ENCODE results near the gene HDAC4.

Gene HDAC4

DNA sequence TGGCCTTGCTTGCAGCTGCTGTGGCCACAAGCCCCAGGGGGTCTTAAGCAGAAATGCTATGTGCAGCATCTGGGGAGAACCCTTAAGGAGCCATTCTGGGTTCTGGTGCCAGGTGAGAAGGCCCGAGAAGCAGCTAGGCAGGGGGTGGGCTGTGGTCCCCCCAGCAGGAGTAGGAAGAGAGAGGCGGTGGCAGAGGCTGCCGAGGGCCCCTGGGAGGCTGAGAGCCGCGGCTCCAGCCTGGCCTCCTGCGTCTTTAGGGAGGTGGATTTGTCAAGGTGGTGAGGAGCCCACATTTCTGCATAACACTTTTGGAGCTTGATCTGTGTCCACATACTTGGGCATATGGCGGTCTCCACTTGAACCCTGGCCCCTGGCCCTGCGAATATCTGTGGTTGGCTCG, 356.5 kb downstream of the HDAC4 start:
- TF ChIP-seq, protein P1, sequence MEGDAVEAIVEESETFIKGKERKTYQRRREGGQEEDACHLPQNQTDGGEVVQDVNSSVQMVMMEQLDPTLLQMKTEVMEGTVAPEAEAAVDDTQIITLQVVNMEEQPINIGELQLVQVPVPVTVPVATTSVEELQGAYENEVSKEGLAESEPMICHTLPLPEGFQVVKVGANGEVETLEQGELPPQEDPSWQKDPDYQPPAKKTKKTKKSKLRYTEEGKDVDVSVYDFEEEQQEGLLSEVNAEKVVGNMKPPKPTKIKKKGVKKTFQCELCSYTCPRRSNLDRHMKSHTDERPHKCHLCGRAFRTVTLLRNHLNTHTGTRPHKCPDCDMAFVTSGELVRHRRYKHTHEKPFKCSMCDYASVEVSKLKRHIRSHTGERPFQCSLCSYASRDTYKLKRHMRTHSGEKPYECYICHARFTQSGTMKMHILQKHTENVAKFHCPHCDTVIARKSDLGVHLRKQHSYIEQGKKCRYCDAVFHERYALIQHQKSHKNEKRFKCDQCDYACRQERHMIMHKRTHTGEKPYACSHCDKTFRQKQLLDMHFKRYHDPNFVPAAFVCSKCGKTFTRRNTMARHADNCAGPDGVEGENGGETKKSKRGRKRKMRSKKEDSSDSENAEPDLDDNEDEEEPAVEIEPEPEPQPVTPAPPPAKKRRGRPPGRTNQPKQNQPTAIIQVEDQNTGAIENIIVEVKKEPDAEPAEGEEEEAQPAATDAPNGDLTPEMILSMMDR (IDR thresholded peaks at IDR 0.05; ENCODE audit: low read length), result no peak
- TF ChIP-seq EZH2phosphoT487 (IDR thresholded peaks at IDR 0.05; ENCODE audit: low read length) (no peak), EZH2 (optimal IDR thresholded peaks at IDR 0.05; ENCODE audit: low read depth, low read length) (no peak)
- no peak overlapping the region for H3K27ac ChIP-seq (ENCODE audit: low read length)
- no peaks in the 10 kb centered on the region for H4K20me1 ChIP-seq (ENCODE audit: insufficient read depth, low read length)
- H3K4me2 ChIP-seq (ENCODE audit: low read depth, low read length), result no peak overlapping the region
- H3K9me2 ChIP-seq (replicated peaks; ENCODE audit: insufficient read depth, low read length), result no peaks in the 10 kb centered on the region
- no peaks in the 10 kb centered on the region for H3F3A ChIP-seq (ENCODE audit: insufficient read depth, low read length)
- no peaks in the 10 kb centered on the region for H3K79me2 ChIP-seq (ENCODE audit: low read length)
- no peaks in the 10 kb centered on the region for H3K27me3 ChIP-seq (replicated peaks; ENCODE audit: insufficient read depth, low read length)
- H2AFZ ChIP-seq (ENCODE audit: low read length), result no peak overlapping the region
- no peaks in the 10 kb centered on the region for H3K4me1 ChIP-seq (ENCODE audit: low read length)
- no peak for DNase-seq
- no peak overlapping the region for H3K9ac ChIP-seq (ENCODE audit: low read length)
- H3K4me3 ChIP-seq (ENCODE audit: low read length), result no peak overlapping the region
- no peaks in the 10 kb centered on the region for H3K9me3 ChIP-seq (replicated peaks; ENCODE audit: insufficient read depth, low read length)
- H3K36me3 ChIP-seq (replicated peaks; ENCODE audit: insufficient read depth, low read length), result no peaks in the 10 kb centered on the region

GRCh38 chr2:239043326-239043725, 357.5 kb downstream of the HDAC4 start:
- DNase-seq, result no peak
- no peaks in the 10 kb centered on the region for H4K20me1 ChIP-seq (ENCODE audit: insufficient read depth, low read length)
- H3K4me2 ChIP-seq (ENCODE audit: low read depth, low read length), result no peak overlapping the region

GRCh38 chr2:239042551-239043320, 358.1 kb downstream of the HDAC4 start:
- Histone ChIP-seq H3K36me3 (replicated peaks; ENCODE audit: insufficient read depth, low read length) (no peaks in the 10 kb centered on the region), H3F3A (ENCODE audit: insufficient read depth, low read length) (no peaks in the 10 kb centered on the region), H3K9me2 (replicated peaks; ENCODE audit: insufficient read depth, low read length) (no peaks in the 10 kb centered on the region), H3K4me1 (ENCODE audit: low read length) (no peaks in the 10 kb centered on the region), H3K27me3 (replicated peaks; ENCODE audit: insufficient read depth, low read length) (no peaks in the 10 kb centered on the region), H3K4me3 (ENCODE audit: low read length) (no peak overlapping the region), H2AFZ (ENCODE audit: low read length) (no peak overlapping the region), H4K20me1 (ENCODE audit: insufficient read depth, low read length) (no peaks in the 10 kb centered on the region), H3K4me2 (ENCODE audit: low read depth, low read length) (no peak overlapping the region), H3K9ac (ENCODE audit: low read length) (no peak overlapping the region), H3K9me3 (replicated peaks; ENCODE audit: insufficient read depth, low read length) (no peaks in the 10 kb centered on the region), H3K27ac (ENCODE audit: low read length) (no peak overlapping the region), H3K79me2 (ENCODE audit: low read length) (no peaks in the 10 kb centered on the region)
- TF ChIP-seq, protein P1 (IDR thresholded peaks at IDR 0.05; ENCODE audit: low read length), result no peak
- no peak for TF ChIP-seq EZH2 (optimal IDR thresholded peaks at IDR 0.05; ENCODE audit: low read depth, low read length)
- TF ChIP-seq EZH2phosphoT487 (IDR thresholded peaks at IDR 0.05; ENCODE audit: low read length), result no peak
- DNase-seq, result no peak

More at GRCh38 chr2:239043326-239043725, 357.5 kb downstream of the HDAC4 start:
- Histone ChIP-seq H3K27ac (ENCODE audit: low read length) (no peak overlapping the region), H3K9ac (ENCODE audit: low read length) (no peak overlapping the region), H3K27me3 (replicated peaks; ENCODE audit: insufficient read depth, low read length) (no peaks in the 10 kb centered on the region), H3K4me1 (ENCODE audit: low read length) (no peaks in the 10 kb centered on the region), H3K9me3 (replicated peaks; ENCODE audit: insufficient read depth, low read length) (no peaks in the 10 kb centered on the region), H3K4me3 (ENCODE audit: low read length) (no peak overlapping the region), H2AFZ (ENCODE audit: low read length) (no peak overlapping the region), H3K36me3 (replicated peaks; ENCODE audit: insufficient read depth, low read length) (no peaks in the 10 kb centered on the region), H3K79me2 (ENCODE audit: low read length) (no peaks in the 10 kb centered on the region), H3K9me2 (replicated peaks; ENCODE audit: insufficient read depth, low read length) (no peaks in the 10 kb centered on the region), H3F3A (ENCODE audit: insufficient read depth, low read length) (no peaks in the 10 kb centered on the region)
- TF ChIP-seq, protein P1 (IDR thresholded peaks at IDR 0.05; ENCODE audit: low read length), result no peak
- TF ChIP-seq EZH2phosphoT487 (IDR thresholded peaks at IDR 0.05; ENCODE audit: low read length) (no peak), EZH2 (optimal IDR thresholded peaks at IDR 0.05; ENCODE audit: low read depth, low read length) (no peak)
